Left kidney (tissue), 2 donors: ENCODE results near the gene DUSP22. TPM values are rescaled to one million over a fixed set of nuclear protein-coding genes. Genes with fewer than 3 reads are reported as not detected.
"Not testable (repeated sequence)": the region's sequence is repeated elsewhere in the genome, so short reads cannot be mapped to it uniquely, and the experiment has no call there.

Experiments used
- DNase-seq: peaks from one replicate; pipeline ENCODE4 v3.0.0-alpha.2; 2013
- polyA plus RNA-seq: library from polyadenylated mRNA; unstranded; fragments of 120-200 nt; gene quantifications from one replicate; pipeline ENCODE4 v1.2.1, GENCODE V29; 2013; ENCODE audit not compliant: insufficient read length

The DUSP22 gene
- polyA plus RNA-seq, 1 donor = 21.2 TPM

- DNase-seq = no peak
Measured at GRCh38 chr6:324116-324728, 31.9 kb downstream of the DUSP22 start.

- no peak for DNase-seq
Measured at GRCh38 chr6:324729-325125, 32.4 kb downstream of the DUSP22 start.

- DNase-seq = not testable (repeated sequence)
Measured at GRCh38 chr6:325161-325860, 33.0 kb downstream of the DUSP22 start.

GRCh38 chr6:326066-326465 is 33.8 kb downstream of the DUSP22 start:
- not testable (repeated sequence) for DNase-seq

GRCh38 chr6:326896-327537 is 34.7 kb downstream of the DUSP22 start:
- no peak for DNase-seq

GRCh38 chr6:327538-328116 is 35.3 kb downstream of the DUSP22 start:
- no peak for DNase-seq

- DNase-seq = no peak
Measured at GRCh38 chr6:328136-328670, 35.9 kb downstream of the DUSP22 start.

- no peak for DNase-seq
Measured at GRCh38 chr6:328924-329323, 36.6 kb downstream of the DUSP22 start.

GRCh38 chr6:329888-330691 is 37.8 kb downstream of the DUSP22 start:
- peak; percentile 70 for DNase-seq

GRCh38 chr6:330948-331347 is 38.7 kb downstream of the DUSP22 start:
- DNase-seq = peak; percentile 47

GRCh38 chr6:331622-332521 is 39.6 kb downstream of the DUSP22 start:
- DNase-seq = no peak

- no peak for DNase-seq
Measured at GRCh38 chr6:332671-333070, 40.4 kb downstream of the DUSP22 start.

GRCh38 chr6:333379-334002 is 41.2 kb downstream of the DUSP22 start:
- no peak for DNase-seq

GRCh38 chr6:334536-335510 is 42.5 kb downstream of the DUSP22 start:
- no peak for DNase-seq

- DNase-seq = no peak
Measured at GRCh38 chr6:335572-335971, 43.3 kb downstream of the DUSP22 start.

GRCh38 chr6:336159-337114 is 44.1 kb downstream of the DUSP22 start:
- no peak for DNase-seq

GRCh38 chr6:337805-338368 is 45.6 kb downstream of the DUSP22 start:
- no peak for DNase-seq
